Kidney glomerular epithelial cell (primary cell): Measurements from ENCODE around the gene GPR34.

Experiments
- DNase-seq: peaks from one replicate; lab custom pipeline; 2025; lab: John Stamatoyannopoulos, UW

Gene GPR34

DNA sequence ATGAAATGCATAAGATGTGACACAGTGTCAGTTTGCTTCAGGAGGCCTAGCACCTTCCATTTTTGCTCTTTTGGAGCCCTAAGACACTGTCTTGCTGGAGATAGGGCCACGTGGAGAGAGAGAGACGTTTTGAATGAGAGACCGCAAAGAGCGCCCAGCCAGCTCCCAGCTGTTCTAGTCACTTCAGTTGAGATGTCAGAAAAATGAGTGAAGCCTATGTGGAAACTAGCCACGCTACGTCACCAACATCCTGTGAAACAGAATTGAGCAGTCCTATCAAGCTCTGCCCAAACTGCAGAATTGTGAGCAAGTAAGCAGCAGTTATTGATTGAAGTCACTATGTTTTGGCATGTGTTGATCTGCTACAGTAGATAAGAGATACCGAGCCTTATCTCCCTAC is 48.3 kb downstream of the GPR34 start:
- no peak for DNase-seq

DNA sequence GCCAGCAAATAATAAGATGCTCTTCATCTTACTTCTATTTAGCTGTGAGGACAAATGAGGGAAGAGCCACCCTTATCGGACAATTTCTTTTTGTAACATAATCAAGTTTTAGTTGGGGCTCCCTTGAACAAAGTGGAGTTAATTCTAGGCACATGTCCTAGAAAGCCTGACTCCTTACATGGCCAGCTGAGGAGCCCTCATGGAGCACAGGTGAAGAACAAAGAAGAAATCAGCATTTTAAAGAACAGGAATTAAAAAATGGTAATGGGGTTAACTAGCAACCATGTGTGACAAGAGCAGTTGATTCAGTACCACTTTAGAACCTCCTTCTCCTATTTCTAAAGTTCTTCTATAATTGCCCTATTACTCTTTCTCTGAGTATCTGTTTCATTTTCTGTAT is 51.1 kb downstream of the GPR34 start:
- DNase-seq, result no peak
